Neutrophil (primary cell): ENCODE results near the gene LITAF.
A peak's percentile ranks its signal among the peaks of the same experiment; 100 is the strongest.
"Not testable (repeated sequence)": the region's sequence is repeated elsewhere in the genome, so short reads cannot be mapped to it uniquely, and the experiment has no call there.

Source experiments
- H3K27ac ChIP-seq: fragments of 200-600 bp; sonication (generic); 2 replicates; pipeline ENCODE4 v1.5.1; 2016; ENCODE audit warnings: mild to moderate bottlenecking, moderate library complexity
- H3K27me3 ChIP-seq: fragments of 200-600 bp; sonication (generic); 2 replicates; pipeline ENCODE4 v1.6.0; 2016; ENCODE audit warnings: mild to moderate bottlenecking
- H3K36me3 ChIP-seq: fragments of 200-600 bp; sonication (generic); 2 replicates; pipeline ENCODE4 v1.5.1; 2017
- H3K4me1 ChIP-seq, 2 experiments: fragments of 200-600 bp in 1 of 2; sonication (generic) in 1 of 2; 1 replicate in 1 of 2; 2 replicates in 1 of 2; pipeline versions ENCODE4 v1.5.1 to v1.6.1; 2013 to 2016; ENCODE audit warnings: low read depth in 1 of 2, low read length in 1 of 2, mild to moderate bottlenecking in 1 of 2, moderate library complexity in 1 of 2; ENCODE audit not compliant: control insufficient read depth in 1 of 2, insufficient read depth in 1 of 2
- H3K4me3 ChIP-seq, 2 experiments: fragments of 200-600 bp in 1 of 2; sonication (generic) in 1 of 2; 1 replicate in 1 of 2; 2 replicates in 1 of 2; pipeline ENCODE4 v1.5.1; 2013 to 2016; ENCODE audit warnings: low read depth in 1 of 2, low read length in 1 of 2, mild to moderate bottlenecking in 1 of 2, moderate library complexity in 1 of 2
- H3K9me3 ChIP-seq: fragments of 200-600 bp; sonication (generic); 2 replicates; pipeline ENCODE4 v1.5.1; 2016
- CTCF ChIP-seq: fragments of 200-600 bp; sonication (generic); IDR thresholded peaks from 2 replicates; pipeline ENCODE4 v1.5.1; 2016; ENCODE audit warnings: antibody characterized with exemption

LITAF gene

GRCh38 chr16:11581678-11582077, 5.0 kb downstream of the LITAF start:
- no peaks in the 10 kb centered on the region for H3K9me3 ChIP-seq
- H3K4me3 ChIP-seq, result peak overlapping the region; percentile 16 to 93
- H3K27me3 ChIP-seq, result no peaks in the 10 kb centered on the region
- peaks cover 75 to 81% of the 10 kb centered on the region in 2 experiments for H3K4me1 ChIP-seq
- TF ChIP-seq CTCF, result no peak
- peaks cover 59% of the 10 kb centered on the region for H3K36me3 ChIP-seq
- H3K27ac ChIP-seq, result peak overlapping the region; percentile 99

GRCh38 chr16:11580451-11581086, 6.2 kb downstream of the LITAF start:
- Histone ChIP-seq H3K36me3 (peaks cover 70% of the 10 kb centered on the region), H3K4me1 (peaks cover 86 to 92% of the 10 kb centered on the region in 2 experiments), H3K4me3 (peak overlapping the region in 1 of 2 experiments; percentile 93), H3K27ac (peak overlapping the region; percentile 99), H3K9me3 (no peaks in the 10 kb centered on the region), H3K27me3 (no peaks in the 10 kb centered on the region)
- no peak for TF ChIP-seq CTCF

- H3K36me3 ChIP-seq, result peaks cover 91% of the 10 kb centered on the region
- H3K9me3 ChIP-seq, H3K27me3 ChIP-seq: not testable (repeated sequence)
- H3K4me1 ChIP-seq, result peaks cover 89 to 96% of the 10 kb centered on the region in 2 experiments
- H3K27ac ChIP-seq, result peak overlapping the region; percentile 72
- H3K4me3 ChIP-seq, result peak overlapping the region in 1 of 2 experiments; percentile 28
These were observed 9.4 kb downstream of the LITAF start for GRCh38 chr16:11577290-11577660.

GRCh38 chr16:11576427-11577289, 10.1 kb downstream of the LITAF start:
- H3K4me1 ChIP-seq, result peaks cover 89 to 96% of the 10 kb centered on the region in 2 experiments
- no peaks in the 10 kb centered on the region for H3K9me3 ChIP-seq

GRCh38 chr16:11575223-11575589, 11.5 kb downstream of the LITAF start:
- Histone ChIP-seq H3K36me3 (peaks cover 92% of the 10 kb centered on the region), H3K27me3 (no peaks in the 10 kb centered on the region), H3K9me3 (no peaks in the 10 kb centered on the region), H3K27ac (peak overlapping the region; percentile 72), H3K4me3 (peak overlapping the region in 1 of 2 experiments; percentile 28), H3K4me1 (peaks cover 89 to 96% of the 10 kb centered on the region in 2 experiments)
- TF ChIP-seq CTCF, result no peak

More at GRCh38 chr16:11576427-11577289, 10.1 kb downstream of the LITAF start:
- peak overlapping the region; percentile 72 for H3K27ac ChIP-seq
- H3K4me3 ChIP-seq, result peak overlapping the region; percentile 25 to 28
- no peaks in the 10 kb centered on the region for H3K27me3 ChIP-seq
- TF ChIP-seq CTCF, result no peak
- peaks cover 92% of the 10 kb centered on the region for H3K36me3 ChIP-seq
